Subcutaneous abdominal adipose tissue (tissue), 5 donors: ENCODE measurements around the gene SYNPO.

Source experiments
- H3K27ac ChIP-seq: one replicate; pipeline ENCODE4 v1.7.0; 2013; ENCODE audit warnings: low read depth, mild to moderate bottlenecking, inconsistent platforms, low read length, moderate library complexity
- H3K27me3 ChIP-seq, 5 donors: one replicate each; pipeline ENCODE4 v1.7.0; 2013; ENCODE audit warnings: low read length in 5 of 5, inconsistent platforms in 1 of 5; ENCODE audit not compliant: control insufficient read depth in 5 of 5, insufficient read depth in 4 of 5
- H3K36me3 ChIP-seq, 5 donors: one replicate each; pipeline ENCODE4 v1.7.0; 2013; ENCODE audit warnings: low read length in 5 of 5; ENCODE audit not compliant: control insufficient read depth in 5 of 5, insufficient read depth in 5 of 5
- H3K4me1 ChIP-seq, 5 donors: one replicate each; pipeline ENCODE4 v1.7.0; 2013; ENCODE audit warnings: low read length in 5 of 5, mild to moderate bottlenecking in 3 of 5, moderate library complexity in 1 of 5; ENCODE audit not compliant: control insufficient read depth in 5 of 5, insufficient read depth in 5 of 5
- H3K4me3 ChIP-seq, 5 donors: one replicate each; pipeline ENCODE4 v1.7.0; 2013; ENCODE audit warnings: low read length in 5 of 5, low read depth in 1 of 5
- H3K9ac ChIP-seq, 5 donors: one replicate each; pipeline ENCODE4 v1.7.0; 2013; ENCODE audit warnings: low read length in 5 of 5, mild to moderate bottlenecking in 4 of 5, moderate library complexity in 3 of 5
- H3K9me3 ChIP-seq, 5 donors: one replicate each; pipeline ENCODE4 v1.7.0; 2013; ENCODE audit warnings: low read length in 5 of 5; ENCODE audit not compliant: control insufficient read depth in 5 of 5
- donor health status: healthy.
- donor health status: healthy.
- donor health status: healthy.
- donor health status: healthy.
- donor health status: healthy.

The SYNPO gene

DNA sequence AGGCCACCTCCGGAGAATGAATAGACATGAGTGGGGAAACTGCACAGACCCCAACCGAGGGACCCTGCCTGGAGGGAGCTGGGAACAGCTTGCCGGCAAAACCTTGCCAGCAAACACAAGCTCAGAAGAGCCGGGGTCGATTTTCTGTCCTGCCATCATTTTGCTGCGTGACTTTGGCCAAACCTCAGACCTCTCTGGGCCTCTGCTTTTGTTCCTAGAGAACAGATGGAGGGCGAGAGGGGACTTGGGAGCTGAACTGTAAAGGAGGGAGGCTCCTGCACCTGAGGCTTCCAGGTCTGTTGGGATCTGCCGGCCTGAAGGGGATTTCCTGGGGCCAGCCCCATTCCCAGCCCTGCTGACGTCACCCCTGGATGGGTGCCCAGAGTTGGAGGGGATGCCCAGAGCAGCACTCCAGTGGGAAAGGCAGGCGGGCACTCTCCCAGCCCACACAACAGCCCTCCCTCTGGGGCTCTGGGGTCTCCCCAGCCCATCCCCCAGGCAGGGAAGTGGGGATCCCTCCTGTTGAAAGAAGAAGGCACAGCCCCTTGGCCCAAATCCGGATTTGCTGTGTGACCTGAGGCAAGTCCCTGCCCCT is 40.4 kb upstream of the SYNPO start:
- no peaks in the 10 kb centered on the region for H3K9me3 ChIP-seq
- no peaks in the 10 kb centered on the region for H3K27me3 ChIP-seq
- H3K36me3 ChIP-seq: no peaks in the 10 kb centered on the region
- H3K4me1 ChIP-seq: peaks cover 5 to 75% (median 23%) of the 10 kb centered on the region in 5 donors
- H3K9ac ChIP-seq: peak overlapping the region in 1 of 5 donors; percentile 15
- H3K4me3 ChIP-seq: no peak overlapping the region
- H3K27ac ChIP-seq: peak overlapping the region; percentile 76

DNA sequence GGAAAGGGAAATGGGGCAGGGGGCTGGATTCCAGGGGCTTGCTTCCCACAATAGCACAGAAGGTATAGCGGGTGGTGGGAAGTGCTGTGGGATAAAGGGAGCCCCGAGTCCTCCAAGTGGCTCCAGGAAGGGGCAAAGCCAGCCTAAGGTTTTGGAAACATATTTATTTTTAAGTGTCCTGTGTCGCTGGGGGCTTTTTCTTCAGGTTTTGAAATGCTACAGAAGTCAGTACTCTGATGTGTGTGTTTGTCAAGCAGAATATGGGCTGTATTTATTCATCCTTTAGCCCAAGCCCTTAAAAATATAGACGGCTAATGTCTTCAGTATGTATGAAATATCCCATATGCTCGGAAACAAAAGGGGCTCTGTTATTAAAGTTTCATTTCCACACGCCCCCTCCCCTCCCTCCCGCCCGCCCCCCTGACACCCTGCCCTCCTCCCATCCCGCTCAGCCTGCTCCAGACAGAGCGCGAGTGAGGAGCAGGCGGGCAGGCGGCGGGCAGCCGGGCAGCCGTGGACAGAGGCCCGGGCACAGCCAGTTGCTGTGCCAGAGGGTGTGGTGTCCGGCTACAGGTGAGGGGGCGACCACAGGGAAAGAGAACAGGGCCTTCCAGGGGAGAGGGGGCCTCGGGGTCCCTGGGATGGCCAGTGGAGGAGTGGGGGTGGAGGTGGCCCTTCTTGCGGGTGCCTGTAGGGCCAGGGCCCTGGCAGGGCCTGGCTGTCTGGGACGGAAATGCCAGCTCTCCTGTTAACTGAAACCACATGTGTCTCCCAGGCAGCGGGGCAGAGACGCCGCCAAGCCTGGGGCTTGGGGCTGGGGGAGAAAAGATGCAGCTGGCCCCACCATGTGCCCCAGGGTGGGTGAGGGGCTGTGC is 39.6 kb upstream of the SYNPO start:
- peak overlapping the region; percentile 76 for H3K27ac ChIP-seq

DNA sequence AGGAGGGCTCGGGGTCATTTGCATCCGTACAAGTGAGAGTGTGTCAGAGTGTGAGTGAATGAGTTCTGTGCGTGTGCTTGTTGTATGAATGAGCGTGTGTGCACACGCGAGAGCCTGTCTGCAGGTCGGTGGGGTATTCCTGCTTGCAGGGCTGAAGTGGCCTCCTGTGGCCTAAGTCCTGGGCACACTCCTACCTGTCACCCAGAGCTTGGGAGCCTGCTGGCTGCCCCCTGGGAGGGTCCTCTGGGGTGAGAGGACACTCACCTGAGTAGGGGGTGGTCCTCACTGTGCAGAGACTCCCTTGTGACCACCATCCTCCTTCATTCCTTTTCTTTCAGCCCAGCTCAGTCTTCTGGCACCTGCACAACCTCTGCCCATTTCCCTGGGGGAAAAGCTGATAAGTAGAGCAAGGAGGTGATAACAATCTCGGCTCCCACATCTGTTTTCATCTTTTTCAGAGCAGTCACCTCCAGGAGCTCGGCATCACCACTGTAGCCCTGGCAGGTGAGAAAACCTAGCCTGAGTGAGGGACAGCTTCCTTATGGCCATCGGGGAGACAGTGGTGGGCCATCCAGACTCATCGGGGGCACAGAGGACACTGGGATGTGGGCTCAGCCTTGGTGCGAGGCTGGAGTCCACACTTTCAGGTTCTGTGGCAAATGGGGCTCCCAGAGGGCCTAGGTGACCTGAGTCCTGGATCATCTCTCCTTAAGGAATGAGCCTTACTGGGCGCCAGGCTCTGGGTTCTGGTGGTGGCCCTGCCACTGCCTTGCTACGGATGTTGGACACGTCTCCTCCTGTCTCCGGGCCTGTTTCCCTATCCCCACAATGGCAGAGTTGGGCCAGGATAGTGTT is 38.7 kb upstream of the SYNPO start:
- H3K36me3 ChIP-seq: no peaks in the 10 kb centered on the region
- H3K9ac ChIP-seq: peak overlapping the region in 1 of 5 donors; percentile 31
- H3K4me3 ChIP-seq: no peak overlapping the region
- no peaks in the 10 kb centered on the region for H3K9me3 ChIP-seq
- peak overlapping the region; percentile 57 for H3K27ac ChIP-seq
- H3K4me1 ChIP-seq: peaks cover 5 to 66% (median 19%) of the 10 kb centered on the region in 5 donors
- H3K27me3 ChIP-seq: no peaks in the 10 kb centered on the region

More for the DNA sequence above, 39.6 kb upstream of the SYNPO start:
- Histone ChIP-seq H3K9ac (peak overlapping the region in 1 of 5 donors; percentile 15), H3K4me3 (no peak overlapping the region), H3K9me3 (no peaks in the 10 kb centered on the region), H3K27me3 (no peaks in the 10 kb centered on the region), H3K4me1 (peaks cover 5 to 75% (median 19%) of the 10 kb centered on the region in 5 donors), H3K36me3 (no peaks in the 10 kb centered on the region)

DNA sequence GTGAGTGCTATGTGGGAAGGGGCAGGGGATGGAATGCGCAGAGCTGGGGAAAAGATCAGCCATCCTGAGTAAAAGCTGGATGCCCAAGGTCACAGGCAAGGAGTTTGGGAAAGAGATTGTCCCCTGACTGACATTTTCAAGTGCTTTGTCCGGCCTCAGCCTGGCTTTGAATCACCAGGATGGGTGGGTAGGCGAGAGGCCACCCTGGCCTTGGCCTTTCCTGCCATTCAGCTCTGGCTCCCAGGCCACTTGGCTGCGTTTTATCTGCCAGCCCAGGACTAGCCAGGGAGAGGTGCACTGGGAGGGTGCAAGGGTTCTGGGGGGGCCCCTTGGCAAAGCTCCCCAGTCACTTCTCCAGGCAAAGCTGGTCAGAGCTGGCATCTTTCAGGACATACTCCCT is 37.4 kb upstream of the SYNPO start:
- H3K27me3 ChIP-seq: no peaks in the 10 kb centered on the region
- no peak overlapping the region for H3K4me3 ChIP-seq
- no peaks in the 10 kb centered on the region for H3K9me3 ChIP-seq
- no peaks in the 10 kb centered on the region for H3K36me3 ChIP-seq
- H3K27ac ChIP-seq: peak overlapping the region; percentile 54
- H3K9ac ChIP-seq: no peak overlapping the region
- peaks cover 5 to 60% (median 19%) of the 10 kb centered on the region in 5 donors for H3K4me1 ChIP-seq

DNA sequence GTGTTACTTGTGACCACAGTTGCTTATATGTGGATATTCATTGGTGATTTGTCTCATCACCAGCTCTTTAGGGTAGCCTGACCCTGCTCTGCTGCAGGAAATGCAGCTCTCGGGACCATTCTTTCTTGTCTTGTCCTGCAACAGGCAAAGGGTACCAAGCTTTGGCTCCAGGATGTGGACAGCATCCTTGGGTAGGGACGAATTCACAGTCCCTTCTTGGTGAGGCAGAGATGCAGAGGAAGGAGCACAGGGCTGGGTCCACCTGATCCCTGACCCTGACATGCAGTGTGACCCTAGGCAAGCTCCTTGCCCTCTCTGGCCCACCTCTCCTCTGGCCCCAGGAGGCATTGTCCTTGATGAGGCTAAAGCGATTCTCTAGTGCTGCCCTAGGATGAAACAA is 37.0 kb upstream of the SYNPO start:
- Histone ChIP-seq H3K36me3 (no peaks in the 10 kb centered on the region), H3K9me3 (no peaks in the 10 kb centered on the region), H3K9ac (no peak overlapping the region), H3K4me1 (peaks cover 5 to 56% (median 19%) of the 10 kb centered on the region in 5 donors), H3K27me3 (no peaks in the 10 kb centered on the region), H3K4me3 (no peak overlapping the region), H3K27ac (peak overlapping the region; percentile 54)

DNA sequence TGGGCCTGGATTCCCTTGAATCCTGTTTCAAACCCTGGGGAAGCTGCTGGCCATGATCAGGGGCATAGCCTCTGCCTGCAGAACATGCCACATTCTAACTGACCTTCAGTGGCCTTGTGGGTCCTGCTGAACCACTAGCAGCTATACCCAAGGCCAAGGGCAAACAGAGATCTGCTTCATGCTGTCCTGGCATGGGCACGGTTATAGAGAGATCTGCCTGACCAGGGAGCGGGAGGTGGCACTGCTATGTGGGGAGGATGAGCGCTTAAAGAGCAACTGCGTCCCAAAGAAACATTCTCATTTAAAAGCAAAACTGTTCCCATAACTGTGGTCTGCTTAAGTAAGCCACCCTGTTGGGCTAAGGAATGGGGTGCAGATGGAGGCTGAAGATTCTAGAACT is 36.5 kb upstream of the SYNPO start:
- Histone ChIP-seq H3K27ac (no peak overlapping the region), H3K4me3 (no peak overlapping the region), H3K36me3 (no peaks in the 10 kb centered on the region), H3K27me3 (no peaks in the 10 kb centered on the region), H3K9me3 (no peaks in the 10 kb centered on the region), H3K9ac (no peak overlapping the region), H3K4me1 (peaks cover 4 to 51% (median 19%) of the 10 kb centered on the region in 5 donors)

DNA sequence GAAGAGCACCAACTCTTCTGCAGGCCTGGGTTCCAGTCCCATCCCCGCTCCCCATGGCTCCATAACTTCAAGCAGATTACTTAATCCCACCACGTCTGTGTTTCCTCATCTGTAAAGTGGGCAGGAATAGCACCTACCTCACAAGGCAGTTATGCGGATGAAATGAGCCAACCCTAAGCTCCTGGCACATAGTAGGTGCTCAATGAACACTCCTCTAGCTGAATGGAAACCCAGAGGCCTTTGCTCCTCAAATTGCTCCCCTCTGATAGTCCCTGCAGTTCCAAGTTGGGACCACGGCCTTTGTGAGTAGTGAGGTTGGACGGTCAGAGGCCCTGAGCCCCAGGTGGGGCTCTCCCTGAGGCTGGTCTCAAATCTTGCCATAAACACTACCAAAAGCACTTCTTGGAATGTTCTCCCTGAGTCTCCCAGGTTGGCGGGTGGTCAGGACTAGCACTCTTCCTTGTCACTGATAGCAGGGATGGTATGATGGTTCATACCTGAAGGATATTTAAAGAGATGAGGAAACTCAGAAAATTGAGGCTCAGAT is 35.5 kb upstream of the SYNPO start:
- Histone ChIP-seq H3K4me3 (no peak overlapping the region), H3K27ac (no peak overlapping the region), H3K4me1 (peaks cover 3 to 48% (median 13%) of the 10 kb centered on the region in 5 donors), H3K27me3 (no peaks in the 10 kb centered on the region), H3K36me3 (no peaks in the 10 kb centered on the region), H3K9me3 (no peaks in the 10 kb centered on the region), H3K9ac (no peak overlapping the region)

DNA sequence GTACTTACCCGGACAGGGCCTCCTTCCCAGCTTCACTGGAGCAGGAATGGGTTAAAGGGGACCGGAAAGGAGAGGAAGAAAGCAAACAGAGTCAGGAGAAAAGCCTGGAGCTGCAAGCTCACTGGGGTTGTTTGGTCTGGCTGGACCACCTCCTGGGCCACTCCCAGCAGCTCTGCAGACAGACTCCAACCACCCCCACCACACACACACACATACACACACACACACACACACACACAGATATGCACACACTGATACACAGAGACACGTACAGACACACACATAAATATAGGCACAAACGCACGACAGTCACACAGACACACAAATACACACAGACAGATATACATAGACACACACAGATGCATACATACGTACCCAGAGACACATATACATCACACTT is 34.9 kb upstream of the SYNPO start:
- Histone ChIP-seq H3K27me3 (no peaks in the 10 kb centered on the region), H3K4me1 (peaks cover 6 to 48% (median 12%) of the 10 kb centered on the region in 5 donors), H3K36me3 (no peaks in the 10 kb centered on the region), H3K4me3 (no peak overlapping the region), H3K27ac (no peak overlapping the region), H3K9ac (no peak overlapping the region), H3K9me3 (no peaks in the 10 kb centered on the region)

DNA sequence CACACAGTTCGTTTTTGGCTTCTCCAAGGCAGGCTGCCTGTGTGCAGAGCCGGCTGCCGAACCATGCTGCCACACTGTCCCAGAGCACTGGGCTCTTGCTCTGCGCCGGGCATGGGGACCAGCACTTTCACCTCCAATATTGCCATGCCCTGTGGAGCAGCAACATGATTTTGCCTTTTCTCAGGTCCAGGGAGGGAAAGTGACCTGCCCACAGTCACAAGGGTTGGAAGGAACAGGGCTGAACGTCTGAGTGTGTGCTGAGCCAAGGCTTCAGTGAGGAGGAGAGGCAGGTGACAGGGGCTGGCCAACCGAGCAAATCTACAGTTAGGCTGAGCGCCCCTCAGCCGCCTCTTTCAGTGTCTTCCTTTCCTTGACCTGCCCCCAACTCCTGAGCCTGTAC is 34.0 kb upstream of the SYNPO start:
- Histone ChIP-seq H3K27ac (no peak overlapping the region), H3K9me3 (no peaks in the 10 kb centered on the region), H3K9ac (no peak overlapping the region), H3K4me3 (no peak overlapping the region), H3K4me1 (peaks cover 6 to 53% (median 11%) of the 10 kb centered on the region in 5 donors), H3K27me3 (no peaks in the 10 kb centered on the region), H3K36me3 (no peaks in the 10 kb centered on the region)
